B cell (primary cell): ENCODE results near the gene RABL2B. TPM values are rescaled to one million over a fixed set of nuclear protein-coding genes. Genes with fewer than 3 reads are reported as not detected.

ENCODE experiments used
- ATAC-seq: fragments of 200-7000 bp; cut with Tn5 transposase; one replicate; pipeline ENCODE4 v1.10.0; 2021; ENCODE audit warnings: low read depth, mild to moderate bottlenecking, moderate number of reproducible peaks, moderate library complexity
- CTCF ChIA-PET: fragments of 350-600 bp; sonication (Branson Sonifier 250); formaldehyde crosslinking; loops from one replicate; lab custom pipeline; 2021; ENCODE audit warnings: antibody characterized with exemption, inconsistent platforms; lab: Charles Lee
- POLR2A ChIA-PET: fragments of 350-600 bp; sonication (Branson Sonifier 250); formaldehyde crosslinking; loops from one replicate; lab custom pipeline; 2021; ENCODE audit warnings: antibody characterized with exemption; lab: Charles Lee
- DNase-seq: peaks from one replicate; pipeline ENCODE4 v3.0.0; 2013
- H2AFZ ChIP-seq: 2 replicates; pipeline ENCODE4 v1.6.1; 2012; ENCODE audit warnings: mild to moderate bottlenecking, low read depth, low read length; ENCODE audit not compliant: insufficient read depth, poor library complexity, severe bottlenecking
- H3K27ac ChIP-seq, 2 donors: 1 replicate in 1 of 2; 2 replicates in 1 of 2; pipeline ENCODE4 v1.5.1; 2012 to 2013; ENCODE audit warnings: low read length in 2 of 2, mild to moderate bottlenecking in 2 of 2, moderate library complexity in 1 of 2
- H3K27me3 ChIP-seq, 4 experiments: fragments of 200-600 bp in 1 of 4; sonication (generic) in 1 of 4; replicated peaks in 1 of 4; 1 replicate in 2 of 4; 2 replicates in 2 of 4; pipeline versions ENCODE4 v1.6.1 to v1.7.0; 2013 to 2016; ENCODE audit warnings: low read length in 3 of 4, mild to moderate bottlenecking in 2 of 4, mixed read lengths in 1 of 4, moderate library complexity in 1 of 4; ENCODE audit not compliant: insufficient read depth in 4 of 4, control insufficient read depth in 3 of 4; ENCODE audit errors: control extremely low read depth in 1 of 4
- H3K36me3 ChIP-seq, 2 experiments: replicated peaks in 1 of 2; 1 replicate in 1 of 2; 2 replicates in 1 of 2; pipeline versions ENCODE4 v1.6.1 to v1.7.1; 2013; ENCODE audit warnings: low read length in 1 of 2; ENCODE audit not compliant: insufficient read depth in 2 of 2, control insufficient read depth in 1 of 2; ENCODE audit errors: control extremely low read depth in 1 of 2, extremely low read depth in 1 of 2
- H3K4me1 ChIP-seq, 2 donors: fragments of 200-600 bp in 1 of 2; sonication (generic) in 1 of 2; 1 replicate in 1 of 2; 2 replicates in 1 of 2; pipeline versions ENCODE4 v1.5.1 to v1.6.1; 2013 to 2017; ENCODE audit warnings: low read length in 2 of 2; ENCODE audit not compliant: control insufficient read depth in 2 of 2, insufficient read depth in 2 of 2
- H3K4me2 ChIP-seq: replicated peaks from 2 replicates; pipeline ENCODE3; 2012; ENCODE audit warnings: mild to moderate bottlenecking, low read depth, low read length; ENCODE audit not compliant: poor library complexity, severe bottlenecking
- H3K4me3 ChIP-seq, 5 experiments: fragments of 200-600 bp in 1 of 5; sonication (generic) in 1 of 5; 1 replicate in 3 of 5; 2 replicates in 2 of 5; pipeline versions ENCODE4 v1.5.1 to v1.7.0; 2011 to 2016; ENCODE audit warnings: low read length in 4 of 5, mild to moderate bottlenecking in 4 of 5, low read depth in 2 of 5, control low read depth in 1 of 5, moderate library complexity in 1 of 5; ENCODE audit not compliant: insufficient read depth in 1 of 5; ENCODE audit errors: control extremely low read depth in 1 of 5, extremely low read depth in 1 of 5
- H3K79me2 ChIP-seq: fragments of 200-600 bp; sonication (generic); one replicate; pipeline ENCODE4 v1.6.0; 2016; ENCODE audit warnings: low read length; ENCODE audit not compliant: control insufficient read depth, insufficient read depth
- H3K9ac ChIP-seq: fragments of 200-600 bp; sonication (generic); 2 replicates; pipeline ENCODE4 v1.6.1; 2017; ENCODE audit warnings: mild to moderate bottlenecking, low read length, moderate library complexity
- H3K9me3 ChIP-seq, 3 donors: one replicate each; pipeline versions ENCODE4 v1.6.1 to v1.7.1; 2013; ENCODE audit warnings: low read length in 2 of 3; ENCODE audit not compliant: control insufficient read depth in 2 of 3, insufficient read depth in 1 of 3; ENCODE audit errors: control extremely low read depth in 1 of 3
- H4K20me1 ChIP-seq: 2 replicates; pipeline ENCODE4 v1.6.0; 2012; ENCODE audit warnings: mild to moderate bottlenecking, low read length; ENCODE audit not compliant: insufficient read depth, control insufficient read depth, poor library complexity, severe bottlenecking
- H3K27ac Mint-ChIP-seq: one replicate; pipeline ENCODE4 v1.8.0; 2021; ENCODE audit warnings: mixed read lengths
- H3K27me3 Mint-ChIP-seq: one replicate; pipeline ENCODE4 v1.8.0; 2021; ENCODE audit warnings: mixed read lengths
- H3K4me1 Mint-ChIP-seq: one replicate; pipeline ENCODE4 v1.8.0; 2021; ENCODE audit warnings: mixed read lengths
- H3K4me3 Mint-ChIP-seq: one replicate; pipeline ENCODE4 v1.8.0; 2021; ENCODE audit warnings: mixed read lengths
- H3K9me3 Mint-ChIP-seq: one replicate; pipeline ENCODE4 v1.8.0; 2022; ENCODE audit warnings: mixed read lengths; ENCODE audit not compliant: insufficient read depth
- EZH2 ChIP-seq: IDR thresholded peaks from 2 replicates; pipeline ENCODE4 v1.6.1; 2012; ENCODE audit warnings: borderline replicate concordance, low read depth, mild to moderate bottlenecking, moderate library complexity, low read length; ENCODE audit not compliant: insufficient read depth, poor library complexity, severe bottlenecking
- WGBS: methylation state at CpG from one replicate; pipeline ENCODE4 v1.1.5; 2013; ENCODE audit warnings: missing lambda C conversion rate; ENCODE audit not compliant: insufficient coverage; 5-methylcytosine and 5-hydroxymethylcytosine counted together
- intact Hi-C: fragments of 100-400 bp; cut with micrococcal nuclease; formaldehyde crosslinking; loops from one replicate; pipeline ENCODE4 v1.10.0; 2022
- polyA plus RNA-seq: library from polyadenylated mRNA; depleted of rRNA; stranded (reverse); fragments of >200 nt; gene quantifications from 2 replicates; pipeline ENCODE4 v1.2.3, GENCODE V29; 2012
- total RNA-seq, 2 donors: library from RNA; stranded (reverse); fragments of 120-200 nt in 1 of 2; gene quantifications; 1 replicate in 1 of 2; 2 replicates in 1 of 2; pipeline versions ENCODE4 v1.2.3 to v1.2.4, GENCODE V29; 2013 to 2022
- TF ChIP-seq, protein P1 (sequence below): fragments of 200-600 bp; IDR thresholded peaks from one replicate; pipeline ENCODE4 v1.8.0; 2022; ENCODE audit warnings: antibody characterized with exemption, mild to moderate bottlenecking

RABL2B gene
- total and polyA plus RNA-seq, 2 donors (not counting 1 experiment from before 2014, with no cell fraction given), result 93.1 to 99.0 TPM

DNA sequence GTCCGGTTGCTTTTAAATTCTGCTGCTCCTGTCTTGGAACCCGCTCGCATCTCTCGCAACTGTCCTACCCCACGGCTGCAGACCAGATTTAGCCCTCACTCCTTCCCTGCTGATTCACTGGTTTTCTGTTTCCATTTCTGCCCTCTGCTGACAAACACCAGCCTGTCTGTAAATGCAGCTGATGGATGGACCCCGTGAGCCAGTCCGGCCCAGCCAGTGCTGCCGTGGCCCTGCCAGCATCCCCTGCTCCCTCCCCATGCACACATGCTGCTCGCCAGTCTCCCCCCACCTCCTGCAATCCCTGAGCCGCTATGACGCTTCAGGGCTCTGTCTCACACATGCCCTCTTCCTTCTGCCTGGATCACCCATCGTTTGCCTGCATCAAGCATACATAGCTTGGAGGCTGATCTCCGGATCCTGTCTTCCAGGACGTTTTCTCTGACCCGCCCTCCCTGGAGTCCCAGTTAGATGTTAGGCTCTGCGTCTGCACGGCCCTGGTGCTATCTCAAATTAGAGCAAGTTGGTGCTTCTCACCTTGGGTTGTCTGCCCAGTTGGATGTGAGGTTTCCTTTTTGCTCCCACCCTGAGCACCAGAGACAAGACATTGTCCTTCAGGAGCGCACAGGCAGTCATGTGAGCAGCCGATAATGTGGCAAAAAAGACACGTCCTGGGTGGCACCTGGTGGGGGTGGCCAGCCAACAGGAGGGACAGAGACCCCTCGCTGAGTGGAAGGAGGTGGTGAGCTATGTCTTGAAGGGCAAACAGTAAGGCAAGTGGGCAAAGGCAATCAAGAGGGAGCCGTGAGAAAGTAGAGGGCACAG is 49.7 kb downstream of the RABL2B start:
- H3K4me3 ChIP-seq, result no peak overlapping the region
- WGBS, result 89% methylated on average over 18 of the region's 22 CpGs
- no peak overlapping the region for H3K27ac ChIP-seq
- Mint-ChIP-seq H3K4me3 (no peak overlapping the region), H3K4me1 (peaks cover 7% of the 10 kb centered on the region), H3K27ac (no peak overlapping the region), H3K9me3 (no peaks in the 10 kb centered on the region), H3K27me3 (peaks cover 18% of the 10 kb centered on the region)
- H4K20me1 ChIP-seq, result no peaks in the 10 kb centered on the region
- no peaks in the 10 kb centered on the region for H3K79me2 ChIP-seq
- H3K36me3 ChIP-seq, result no peaks in the 10 kb centered on the region
- H3K27me3 ChIP-seq, result no peaks in the 10 kb centered on the region
- ChIA-PET CTCF (no interaction called here), POLR2A (no interaction called here)
- no peak overlapping the region for H3K4me2 ChIP-seq
- no peaks in the 10 kb centered on the region for H3K9me3 ChIP-seq
- ATAC-seq (no peak), DNase-seq (no peak)
- no peaks in the 10 kb centered on the region for H3K4me1 ChIP-seq
- intact Hi-C loops, result no loop called here
- no peak overlapping the region for H2AFZ ChIP-seq
- no peak overlapping the region for H3K9ac ChIP-seq
- TF ChIP-seq EZH2, result no peak
- TF ChIP-seq, protein P1, sequence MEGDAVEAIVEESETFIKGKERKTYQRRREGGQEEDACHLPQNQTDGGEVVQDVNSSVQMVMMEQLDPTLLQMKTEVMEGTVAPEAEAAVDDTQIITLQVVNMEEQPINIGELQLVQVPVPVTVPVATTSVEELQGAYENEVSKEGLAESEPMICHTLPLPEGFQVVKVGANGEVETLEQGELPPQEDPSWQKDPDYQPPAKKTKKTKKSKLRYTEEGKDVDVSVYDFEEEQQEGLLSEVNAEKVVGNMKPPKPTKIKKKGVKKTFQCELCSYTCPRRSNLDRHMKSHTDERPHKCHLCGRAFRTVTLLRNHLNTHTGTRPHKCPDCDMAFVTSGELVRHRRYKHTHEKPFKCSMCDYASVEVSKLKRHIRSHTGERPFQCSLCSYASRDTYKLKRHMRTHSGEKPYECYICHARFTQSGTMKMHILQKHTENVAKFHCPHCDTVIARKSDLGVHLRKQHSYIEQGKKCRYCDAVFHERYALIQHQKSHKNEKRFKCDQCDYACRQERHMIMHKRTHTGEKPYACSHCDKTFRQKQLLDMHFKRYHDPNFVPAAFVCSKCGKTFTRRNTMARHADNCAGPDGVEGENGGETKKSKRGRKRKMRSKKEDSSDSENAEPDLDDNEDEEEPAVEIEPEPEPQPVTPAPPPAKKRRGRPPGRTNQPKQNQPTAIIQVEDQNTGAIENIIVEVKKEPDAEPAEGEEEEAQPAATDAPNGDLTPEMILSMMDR, result no peak

DNA sequence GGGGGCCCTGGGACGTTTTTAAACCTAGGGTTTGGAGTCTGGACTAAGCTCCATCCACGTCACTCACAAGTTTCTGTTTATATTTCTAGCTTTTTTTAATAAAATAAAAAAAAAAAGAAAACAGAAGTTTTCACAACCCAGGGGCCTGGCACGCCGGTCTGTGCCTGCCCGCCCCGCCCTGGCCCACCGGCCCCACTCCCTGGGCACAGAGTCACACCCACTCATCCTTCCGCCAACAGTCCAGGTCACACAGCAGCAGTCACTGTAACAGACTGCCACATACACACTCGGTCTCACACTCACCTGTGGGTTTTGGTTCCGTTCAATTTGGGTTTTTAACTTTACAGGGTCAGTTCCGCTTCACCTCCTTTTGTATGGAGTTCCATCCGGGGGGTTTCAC is 50.8 kb downstream of the RABL2B start:
- ChIA-PET POLR2A (no interaction called here), CTCF (no interaction called here)
- H3K4me2 ChIP-seq, result no peak overlapping the region
- no peaks in the 10 kb centered on the region for H3K4me1 ChIP-seq
- no peaks in the 10 kb centered on the region for H4K20me1 ChIP-seq
- 92% methylated on average over 8 of the region's 12 CpGs for WGBS
- H3K4me3 Mint-ChIP-seq, result no peak overlapping the region
- no peak overlapping the region for H3K9ac ChIP-seq
- H3K4me1 Mint-ChIP-seq, result peaks cover 7% of the 10 kb centered on the region
- H3K9me3 ChIP-seq, result no peaks in the 10 kb centered on the region
- peaks cover 14% of the 10 kb centered on the region for H3K27me3 Mint-ChIP-seq
- no peaks in the 10 kb centered on the region for H3K9me3 Mint-ChIP-seq
- DNase-seq (no peak), ATAC-seq (no peak)
- H3K27ac Mint-ChIP-seq, result no peak overlapping the region
- no peak overlapping the region for H2AFZ ChIP-seq
- intact Hi-C loops, result no loop called here
- no peaks in the 10 kb centered on the region for H3K27me3 ChIP-seq
- no peak overlapping the region for H3K27ac ChIP-seq
- no peak for TF ChIP-seq EZH2
- TF ChIP-seq, protein P1, result no peak
- no peaks in the 10 kb centered on the region for H3K79me2 ChIP-seq
- H3K4me3 ChIP-seq, result no peak overlapping the region
- no peaks in the 10 kb centered on the region for H3K36me3 ChIP-seq
